CD4-positive, alpha-beta T cell treated with Interleukin-1 beta for 1 hour (primary cell): ENCODE results near the gene LRRFIP2.

Experiments
- DNase-seq, 2 donors: peaks; one replicate each; pipeline ENCODE4 v3.0.0-alpha.2; 2020 to 2022

Gene LRRFIP2

GRCh38 chr3:37114251-37115145 is 59.9 kb downstream of the LRRFIP2 start:
- no peak for DNase-seq

GRCh38 chr3:37112987-37113386 is 61.4 kb downstream of the LRRFIP2 start:
- no peak for DNase-seq

DNA sequence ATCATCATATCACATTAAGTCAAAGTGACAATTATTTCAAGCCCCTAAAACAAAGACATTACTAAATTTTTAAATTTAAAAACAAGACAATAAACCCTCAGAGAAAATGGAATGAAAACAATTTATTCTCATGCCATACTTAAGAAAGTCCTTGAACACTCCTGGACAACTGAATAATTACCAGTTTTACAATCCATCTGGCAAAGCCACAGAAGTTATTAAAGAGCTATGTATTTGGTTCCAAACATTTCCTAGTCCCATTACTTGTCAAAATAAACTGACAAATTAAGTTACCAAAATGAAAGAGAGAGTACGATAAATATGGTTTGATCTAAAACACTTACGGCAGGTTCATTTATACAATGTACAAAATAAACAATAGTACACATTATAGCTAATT is 63.2 kb downstream of the LRRFIP2 start:
- no peak for DNase-seq

DNA sequence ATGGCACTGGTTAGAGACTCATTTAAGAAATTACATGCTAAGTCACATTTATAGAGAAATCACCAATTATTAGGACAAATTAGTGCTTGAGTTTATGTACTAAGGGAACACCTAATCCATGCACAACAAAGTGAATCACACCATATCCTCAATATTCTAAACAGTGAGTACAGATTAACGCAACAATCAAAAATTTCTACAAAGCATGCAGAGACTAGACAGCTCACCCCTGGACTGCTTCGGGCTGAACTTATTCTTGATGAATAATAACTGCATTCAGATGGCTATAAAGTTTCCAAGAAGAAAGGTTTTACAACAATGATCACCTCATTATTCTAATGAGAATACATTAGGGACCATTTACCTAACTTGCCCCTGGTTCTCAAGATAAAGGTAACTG is 66.5 kb downstream of the LRRFIP2 start:
- no peak for DNase-seq

GRCh38 chr3:37103103-37103808 is 71.1 kb downstream of the LRRFIP2 start:
- DNase-seq, result no peak

DNA sequence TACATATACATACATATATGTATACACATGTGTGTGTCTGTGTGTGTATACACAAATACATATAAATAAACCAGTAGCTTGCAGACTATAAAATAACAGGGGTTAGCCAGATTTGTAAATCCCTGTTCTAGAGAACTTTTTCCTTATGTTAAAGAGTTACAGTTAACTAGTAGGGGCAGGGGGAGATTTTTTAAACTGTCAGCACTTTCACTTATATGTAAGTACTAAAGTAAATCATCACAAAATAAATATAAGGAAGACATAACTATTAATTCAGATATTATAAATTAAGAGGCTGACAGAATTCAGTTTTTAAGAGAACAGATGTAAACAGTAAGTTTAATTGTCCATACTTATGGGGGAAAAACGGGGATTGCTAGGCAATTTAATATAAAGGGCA is 74.0 kb downstream of the LRRFIP2 start:
- no peak for DNase-seq

GRCh38 chr3:37099469-37099868 is 74.9 kb downstream of the LRRFIP2 start:
- DNase-seq, result no peak

- no peak for DNase-seq
These were observed 75.5 kb downstream of the LRRFIP2 start for GRCh38 chr3:37098884-37099283.

DNA sequence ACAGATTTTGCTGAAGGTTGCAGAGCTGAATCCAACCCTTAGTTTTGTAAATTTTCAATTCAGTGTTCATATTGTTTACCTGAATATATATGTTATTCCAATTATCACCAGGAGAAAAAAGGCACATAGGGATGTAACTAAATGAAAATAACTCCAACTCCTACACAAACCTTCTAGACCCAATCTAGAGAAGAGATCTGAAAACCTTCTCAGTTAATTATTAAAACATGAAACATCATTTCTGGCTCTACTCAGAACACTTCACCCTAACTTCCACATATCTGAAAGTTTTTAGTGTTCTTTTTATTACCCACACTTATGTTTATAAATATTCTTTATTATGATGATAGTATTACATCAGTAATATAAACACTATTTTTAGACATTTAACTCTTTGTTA is 76.6 kb downstream of the LRRFIP2 start:
- no peak for DNase-seq

GRCh38 chr3:37096975-37097374 is 77.4 kb downstream of the LRRFIP2 start:
- DNase-seq, result no peak

DNA sequence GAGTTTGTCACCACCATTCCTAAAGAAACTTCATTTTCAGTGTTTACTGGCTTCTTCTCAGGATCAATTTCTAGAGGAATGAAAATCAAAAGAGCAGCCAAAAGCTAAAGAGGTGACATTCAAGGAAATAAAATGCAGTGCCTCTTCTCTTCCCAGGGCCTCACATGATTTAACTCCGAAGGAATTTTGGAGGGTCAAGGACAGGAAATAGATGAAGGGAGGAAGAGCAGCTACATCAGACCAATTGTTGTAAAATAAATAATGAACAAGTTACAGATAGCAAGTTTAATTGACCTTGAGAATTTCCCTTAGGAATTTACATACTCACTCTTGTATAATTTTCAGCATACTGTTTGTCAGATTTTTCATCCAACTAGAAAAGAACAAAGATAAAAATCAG is 78.1 kb downstream of the LRRFIP2 start:
- no peak for DNase-seq

GRCh38 chr3:37094636-37095035 is 79.7 kb downstream of the LRRFIP2 start:
- no peak for DNase-seq

DNA sequence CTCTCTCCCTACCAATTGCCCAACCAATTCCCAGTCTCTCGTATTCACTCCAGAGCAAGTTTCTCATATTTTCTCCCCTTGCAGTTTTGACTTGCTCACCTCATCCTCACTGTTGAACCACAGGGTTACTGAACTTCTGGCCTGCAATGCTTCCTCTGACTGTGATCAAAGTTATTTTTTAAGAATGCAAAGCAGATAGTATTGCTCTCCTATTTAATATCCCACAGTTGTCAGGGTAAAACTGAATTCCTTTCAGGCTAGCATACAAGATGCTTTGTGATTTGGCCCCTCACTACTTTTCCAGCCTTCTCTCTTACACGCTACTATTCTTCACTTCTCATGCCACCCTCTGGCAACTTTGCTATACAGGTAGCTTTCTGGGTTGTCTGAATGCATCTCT is 80.9 kb downstream of the LRRFIP2 start:
- DNase-seq, result no peak

GRCh38 chr3:37092484-37092883 is 81.9 kb downstream of the LRRFIP2 start:
- DNase-seq, result no peak

DNA sequence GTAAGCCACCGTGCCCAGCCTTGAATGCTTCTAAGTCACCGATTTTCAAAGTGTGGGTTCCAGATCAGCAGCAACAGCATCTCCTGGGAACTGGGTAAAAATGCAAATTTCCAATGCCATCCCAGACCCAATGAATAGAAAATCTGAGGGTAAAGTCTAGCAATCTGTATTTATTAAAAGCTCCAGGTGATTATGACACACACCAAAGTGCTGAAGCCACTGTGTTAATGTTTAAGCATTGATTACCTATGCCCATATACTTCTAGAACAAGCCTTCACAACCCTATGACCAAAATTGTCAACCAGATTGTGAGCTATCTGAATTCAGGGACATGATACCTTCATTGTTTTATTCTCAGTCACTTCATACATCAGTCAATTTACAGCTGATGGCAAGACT is 86.5 kb downstream of the LRRFIP2 start:
- no peak for DNase-seq

DNA sequence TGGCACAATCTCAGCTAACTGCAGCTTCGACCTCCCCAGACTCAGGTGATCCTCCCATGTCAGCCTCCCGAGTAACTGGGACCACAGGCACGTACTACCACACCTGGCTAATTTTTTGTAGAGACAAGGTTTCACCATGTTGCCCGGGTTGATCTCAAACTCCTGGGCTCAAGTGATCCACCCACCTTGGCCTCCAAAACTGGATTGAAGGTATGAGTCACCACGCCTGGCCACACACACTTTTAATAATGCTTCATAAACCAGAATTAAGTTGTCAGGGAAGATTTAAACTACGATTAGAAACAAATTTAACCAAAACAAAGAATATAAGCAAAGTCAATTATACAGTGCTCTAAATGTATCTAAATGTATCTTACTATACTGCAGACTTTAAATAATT is 87.5 kb downstream of the LRRFIP2 start:
- no peak for DNase-seq

- DNase-seq, result no peak
These were observed 92.1 kb downstream of the LRRFIP2 start for GRCh38 chr3:37082317-37082716.

DNA sequence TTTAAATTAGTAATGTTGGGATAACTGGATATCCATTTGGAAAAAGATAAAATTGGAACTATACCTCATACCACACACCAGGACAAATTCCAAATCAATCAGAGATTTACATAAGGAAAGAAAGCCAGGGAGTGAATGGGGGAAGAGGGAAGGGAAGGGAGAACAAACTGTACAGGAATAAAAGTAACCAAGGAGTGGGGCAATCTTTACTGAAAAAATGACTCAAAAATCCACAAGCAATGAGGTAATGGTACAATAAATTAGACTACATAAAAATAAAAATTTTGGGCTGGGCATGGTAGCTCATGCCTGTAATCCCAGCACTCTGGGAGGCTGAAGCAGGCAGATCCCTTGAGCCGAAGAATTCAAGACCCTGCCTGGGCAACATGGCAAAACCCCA is 98.4 kb downstream of the LRRFIP2 start:
- no peak for DNase-seq

GRCh38 chr3:37074178-37074577 is 100.2 kb downstream of the LRRFIP2 start:
- DNase-seq, result no peak

DNA sequence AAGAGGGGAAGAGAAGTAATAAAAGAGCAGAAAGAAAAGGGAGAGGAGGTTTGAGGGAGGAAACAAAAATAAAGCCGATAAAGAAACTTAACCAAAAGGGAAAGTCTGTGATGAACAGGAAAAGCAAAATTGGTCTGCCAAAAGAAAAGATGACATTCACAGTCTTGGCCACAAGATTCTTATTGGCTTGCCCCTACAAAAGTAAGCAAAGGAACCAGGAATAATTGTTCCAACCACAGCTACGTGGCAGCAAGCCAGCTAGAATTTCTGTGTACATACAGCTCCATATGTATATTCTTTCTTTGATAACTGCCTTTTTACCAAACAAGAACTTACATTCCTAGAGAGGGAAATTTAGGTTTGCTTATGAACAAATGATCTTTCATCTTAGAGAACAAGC is 101.5 kb downstream of the LRRFIP2 start:
- DNase-seq, result no peak

DNA sequence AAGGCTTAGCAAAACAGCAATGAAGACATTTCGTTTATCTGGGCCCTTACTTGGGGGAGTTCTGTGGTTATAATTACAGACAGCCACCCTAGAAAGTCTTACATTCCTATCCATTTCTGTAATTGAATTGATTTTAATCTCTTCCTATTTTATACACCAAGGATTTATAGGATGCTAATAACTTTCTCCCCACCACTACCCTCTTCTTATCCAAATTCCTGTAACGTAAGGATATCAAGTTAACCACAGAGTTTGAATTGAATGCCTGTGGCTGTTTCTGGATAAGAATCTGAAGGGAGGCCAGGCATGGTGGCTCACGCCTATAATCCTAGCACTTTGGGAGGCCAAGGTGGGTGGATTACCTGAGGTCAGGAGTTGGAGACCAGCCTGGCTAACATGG is 102.5 kb downstream of the LRRFIP2 start:
- no peak for DNase-seq

- DNase-seq, result no peak
These were observed 106.4 kb downstream of the LRRFIP2 start for GRCh38 chr3:37068031-37068430.

DNA sequence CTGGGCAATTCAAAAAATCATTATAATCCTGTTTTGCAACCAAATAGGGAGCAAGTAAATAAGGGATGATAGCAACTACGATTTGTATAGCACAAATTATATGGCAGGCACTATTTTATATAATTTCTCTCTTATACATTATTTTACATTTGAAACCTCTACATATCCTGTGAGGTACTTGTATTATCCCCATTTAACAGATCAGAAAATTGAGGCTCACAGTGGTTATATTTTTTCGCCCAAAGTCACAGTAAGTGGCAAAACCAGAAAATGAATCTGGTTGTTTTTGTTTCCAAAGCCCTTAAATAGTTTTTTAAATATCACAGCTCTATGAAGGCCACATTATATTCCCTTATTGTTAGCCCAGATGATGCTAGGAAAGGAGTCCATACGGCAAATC is 106.8 kb downstream of the LRRFIP2 start:
- DNase-seq, result no peak

DNA sequence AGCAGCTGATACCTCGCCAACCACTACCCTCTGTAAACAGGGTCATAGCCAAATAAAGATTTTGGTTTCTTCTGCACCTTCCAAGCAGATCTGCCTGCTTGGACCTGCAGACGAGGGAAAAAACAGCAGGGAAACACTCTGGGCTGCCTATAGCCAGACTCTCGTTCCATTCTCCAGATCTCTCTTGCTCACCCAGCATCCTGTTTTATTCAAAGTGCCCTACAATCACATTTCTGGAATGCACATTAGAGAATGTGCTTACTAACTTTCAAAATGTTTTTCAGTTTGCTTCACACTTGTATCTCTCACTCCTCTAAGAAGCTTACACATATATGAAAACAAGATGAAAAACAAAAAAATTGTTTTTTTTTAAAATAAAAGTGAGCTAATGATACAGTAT is 109.6 kb downstream of the LRRFIP2 start:
- DNase-seq, result no peak
